Fibroblast of lung (primary cell): Measurements from ENCODE around the gene HACD2.

Experiments used
- EZH2 ChIP-seq: IDR thresholded peaks from 2 replicates; pipeline ENCODE4 v1.5.1; 2012; ENCODE audit warnings: low read length, control low read depth, mild to moderate bottlenecking; ENCODE audit errors: missing control alignments
- TF ChIP-seq, protein P1 (sequence below), 2 donors: IDR thresholded peaks in 1 of 2; conservative IDR thresholded peaks in 1 of 2; 1 replicate in 1 of 2; 2 replicates in 1 of 2; pipeline ENCODE4 v1.5.1; 2011 to 2012; ENCODE audit warnings: low read length in 2 of 2, control low read depth in 1 of 2, inconsistent platforms in 1 of 2, low read depth in 1 of 2, mild to moderate bottlenecking in 1 of 2

DNA sequence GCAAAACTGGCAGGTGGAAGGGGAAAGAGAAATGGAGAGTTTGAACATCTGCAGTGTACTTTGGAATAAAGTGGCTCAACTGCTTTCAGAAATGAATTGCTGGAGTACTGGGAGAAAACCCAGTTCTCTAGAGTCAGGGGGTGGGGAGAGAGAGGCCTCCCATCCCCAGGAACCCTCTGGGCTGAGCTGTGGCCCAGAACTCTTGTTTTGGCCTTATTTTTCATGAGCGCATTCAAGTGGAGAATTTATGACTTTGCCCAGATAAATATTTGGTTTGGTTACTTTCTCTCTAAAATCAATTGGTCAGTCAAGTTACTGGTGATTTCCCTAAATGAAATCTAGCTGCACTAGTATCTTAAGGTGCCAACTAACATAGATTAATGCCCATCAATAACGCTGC lies 28.7 kb upstream of the HACD2 start:
- TF ChIP-seq, protein P1, sequence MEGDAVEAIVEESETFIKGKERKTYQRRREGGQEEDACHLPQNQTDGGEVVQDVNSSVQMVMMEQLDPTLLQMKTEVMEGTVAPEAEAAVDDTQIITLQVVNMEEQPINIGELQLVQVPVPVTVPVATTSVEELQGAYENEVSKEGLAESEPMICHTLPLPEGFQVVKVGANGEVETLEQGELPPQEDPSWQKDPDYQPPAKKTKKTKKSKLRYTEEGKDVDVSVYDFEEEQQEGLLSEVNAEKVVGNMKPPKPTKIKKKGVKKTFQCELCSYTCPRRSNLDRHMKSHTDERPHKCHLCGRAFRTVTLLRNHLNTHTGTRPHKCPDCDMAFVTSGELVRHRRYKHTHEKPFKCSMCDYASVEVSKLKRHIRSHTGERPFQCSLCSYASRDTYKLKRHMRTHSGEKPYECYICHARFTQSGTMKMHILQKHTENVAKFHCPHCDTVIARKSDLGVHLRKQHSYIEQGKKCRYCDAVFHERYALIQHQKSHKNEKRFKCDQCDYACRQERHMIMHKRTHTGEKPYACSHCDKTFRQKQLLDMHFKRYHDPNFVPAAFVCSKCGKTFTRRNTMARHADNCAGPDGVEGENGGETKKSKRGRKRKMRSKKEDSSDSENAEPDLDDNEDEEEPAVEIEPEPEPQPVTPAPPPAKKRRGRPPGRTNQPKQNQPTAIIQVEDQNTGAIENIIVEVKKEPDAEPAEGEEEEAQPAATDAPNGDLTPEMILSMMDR (conservative IDR thresholded peaks at IDR 0.05 in 1 of 2, IDR thresholded peaks at IDR 0.05 in 1 of 2; ENCODE audit: low read depth in 1 of 2, low read length in 2 of 2): no peak
- no peak for TF ChIP-seq EZH2
